T47D (cell line): ENCODE results near the gene FGF18.
"Not testable (repeated sequence)": the region's sequence is repeated elsewhere in the genome, so short reads cannot be mapped to it uniquely, and the experiment has no call there.

ENCODE experiments used
- DNase-seq, 2 experiments: peaks; one replicate each; pipeline versions ENCODE4 v3.0.0 to v3.0.0-alpha.2; 2011 to 2012; ENCODE audit warnings: low read depth in 1 of 2, low spot score in 1 of 2
- JUND ChIP-seq: IDR thresholded peaks from 2 replicates; pipeline ENCODE4 v1.6.1; 2012; ENCODE audit warnings: low read depth
- in situ Hi-C: cut with HindIII; loops from 2 replicates; pipeline ENCODE4 v1.10.0; 2016; ENCODE audit warnings: low sequenced_read_pairs, low pct_unique_long_range_greater_than_20kb

The FGF18 gene

DNA sequence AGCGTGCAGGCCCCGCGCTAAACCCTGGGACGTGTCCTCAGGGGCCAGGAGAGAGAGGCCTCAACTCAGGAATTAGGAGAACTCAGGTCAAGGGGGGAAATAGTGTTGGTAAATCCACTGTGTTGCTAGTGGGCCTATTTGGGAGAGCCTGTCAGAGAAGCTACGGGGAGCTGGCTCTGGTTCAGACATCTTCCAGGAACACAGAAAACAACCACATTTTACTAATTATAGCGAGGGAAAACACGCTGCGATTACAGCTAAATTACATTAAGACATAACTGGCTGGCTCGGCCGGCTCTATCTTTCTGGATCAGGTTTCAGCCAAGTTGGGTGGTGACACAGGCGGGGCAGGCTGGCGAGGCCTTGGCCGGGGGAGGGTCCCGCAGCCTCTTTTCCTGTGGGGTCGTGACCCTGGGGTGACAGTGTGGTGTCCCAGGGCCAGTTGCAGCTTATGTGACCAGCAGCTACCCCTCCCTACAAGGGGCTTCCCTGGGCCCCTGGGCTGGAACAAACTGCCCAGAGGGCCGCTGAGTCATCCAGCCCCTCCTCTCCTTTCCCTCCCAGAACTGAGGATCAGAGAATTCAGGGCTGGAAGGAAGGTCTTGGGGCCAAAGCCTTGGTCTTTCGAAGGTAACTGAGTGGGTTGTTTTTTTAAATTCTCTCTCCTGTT, 75.1 kb downstream of the FGF18 start:
- no peak for TF ChIP-seq JUND
- no peak for DNase-seq
- in situ Hi-C loops = no loop called here

DNA sequence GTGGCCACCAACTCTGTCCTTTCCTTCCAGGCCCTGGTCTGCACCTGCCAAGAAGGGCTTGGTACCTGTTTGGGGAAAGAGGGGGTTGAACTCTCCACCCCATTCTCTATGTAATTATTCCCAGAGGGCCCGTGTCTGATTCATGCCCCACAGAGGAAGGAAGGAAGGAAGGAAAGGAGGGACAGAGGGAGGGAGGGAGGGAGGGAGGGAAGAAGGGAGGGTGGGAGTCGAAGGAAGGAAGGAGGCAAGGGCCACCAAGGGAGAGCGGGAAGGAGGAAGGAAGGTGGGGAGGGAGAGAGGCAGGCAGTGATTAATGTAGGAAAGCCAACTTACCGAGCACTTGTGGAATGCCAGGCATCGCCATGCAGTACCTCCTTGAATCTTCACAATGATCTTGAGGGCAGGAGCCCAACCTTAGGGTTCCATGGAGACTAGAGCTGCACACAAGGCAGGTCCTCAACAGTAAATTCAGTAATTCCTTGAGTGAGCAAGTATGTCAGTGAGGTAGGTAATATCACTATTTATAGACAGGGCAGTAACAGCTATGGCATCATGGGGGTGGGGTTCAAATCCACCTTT, 75.8 kb downstream of the FGF18 start:
- no peak for DNase-seq
- in situ Hi-C loops = no loop called here

DNA sequence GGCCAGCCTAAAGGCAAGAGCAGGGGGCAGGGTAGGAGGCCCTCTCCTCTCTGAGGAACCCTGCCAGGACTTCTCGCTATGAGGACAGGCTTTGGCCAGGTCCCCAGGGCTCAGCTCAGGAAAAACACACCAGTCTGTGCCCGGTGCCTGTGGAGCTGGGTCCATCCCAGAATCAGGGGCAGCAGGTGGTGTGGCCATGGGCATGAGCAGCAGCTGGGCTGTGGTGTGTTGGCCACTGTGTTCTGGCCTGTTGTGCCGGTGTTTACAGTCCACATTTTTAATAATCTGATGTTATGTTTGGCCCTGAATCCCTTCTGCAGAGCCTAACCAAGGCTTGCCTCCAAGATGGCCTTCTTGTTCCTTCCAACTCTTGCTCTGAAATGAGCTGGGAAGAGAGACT, 77.0 kb downstream of the FGF18 start:
- DNase-seq = no peak
- in situ Hi-C loops = no loop called here
- no peak for TF ChIP-seq JUND

More for the DNA sequence above, 75.8 kb downstream of the FGF18 start:
- TF ChIP-seq JUND = no peak

DNA sequence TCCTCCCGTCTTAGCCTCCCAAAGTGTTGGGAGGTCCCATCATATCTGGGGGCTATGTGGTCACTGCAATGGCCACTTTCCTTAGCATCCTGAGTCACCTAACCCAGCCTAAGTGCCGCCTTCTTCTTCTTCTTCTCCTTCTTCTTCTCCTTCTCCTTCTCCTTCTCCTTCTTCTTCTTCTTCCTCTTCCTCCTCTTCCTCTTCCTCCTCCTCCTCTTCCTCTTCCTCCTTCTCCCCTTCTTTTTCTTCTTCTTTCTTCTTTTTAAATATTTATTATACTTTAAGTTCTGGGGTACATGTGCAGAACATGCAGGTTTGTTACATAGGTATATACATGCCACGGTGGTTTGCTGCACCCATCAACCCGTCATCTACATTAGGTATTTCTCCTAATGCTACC, 78.0 kb downstream of the FGF18 start:
- in situ Hi-C loops = not testable (repeated sequence)

DNA sequence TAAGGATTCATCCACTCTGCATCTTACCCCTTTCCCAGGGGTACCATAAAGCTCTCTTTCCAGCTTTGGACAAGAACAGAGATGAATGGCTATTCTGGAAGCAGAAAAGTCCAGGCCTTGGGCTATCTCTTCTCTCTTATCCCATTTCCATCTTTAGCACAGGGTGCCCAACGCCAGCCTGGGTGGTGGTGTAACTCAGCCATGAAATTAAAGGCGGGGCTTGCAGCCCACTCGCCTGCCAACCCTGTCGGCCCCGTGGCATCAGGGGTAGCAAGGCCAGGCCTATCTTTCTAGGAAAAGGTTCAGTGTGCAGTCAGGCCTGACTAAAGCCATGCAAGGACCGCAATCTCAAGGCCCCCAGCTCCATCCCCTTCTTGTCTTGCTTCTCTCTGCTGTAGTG, 78.7 kb downstream of the FGF18 start:
- DNase-seq = no peak
- in situ Hi-C loops = no loop called here
- no peak for TF ChIP-seq JUND

More for the DNA sequence above, 78.0 kb downstream of the FGF18 start:
- DNase-seq = not testable (repeated sequence)

DNA sequence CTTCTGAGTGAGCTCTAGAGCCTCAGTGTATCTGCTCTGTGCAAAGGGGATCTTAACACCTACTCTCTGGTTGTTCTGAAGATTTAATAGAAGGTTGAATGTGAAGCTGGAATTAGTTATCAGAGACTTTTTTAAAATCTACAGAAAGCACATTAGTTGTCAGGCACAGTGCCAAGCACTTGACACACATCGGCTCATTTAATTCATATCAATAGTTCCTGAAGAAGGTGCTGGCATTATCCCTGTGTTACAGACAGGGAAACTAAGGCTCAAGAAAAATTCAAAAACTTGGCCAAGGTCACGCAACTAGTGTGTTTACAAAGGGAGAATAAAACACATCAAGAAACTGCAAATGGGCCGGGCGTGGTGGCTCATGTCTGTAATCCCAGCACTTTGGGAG, 80.2 kb downstream of the FGF18 start:
- in situ Hi-C loops = no loop called here
- no peak for DNase-seq
- TF ChIP-seq JUND = no peak

DNA sequence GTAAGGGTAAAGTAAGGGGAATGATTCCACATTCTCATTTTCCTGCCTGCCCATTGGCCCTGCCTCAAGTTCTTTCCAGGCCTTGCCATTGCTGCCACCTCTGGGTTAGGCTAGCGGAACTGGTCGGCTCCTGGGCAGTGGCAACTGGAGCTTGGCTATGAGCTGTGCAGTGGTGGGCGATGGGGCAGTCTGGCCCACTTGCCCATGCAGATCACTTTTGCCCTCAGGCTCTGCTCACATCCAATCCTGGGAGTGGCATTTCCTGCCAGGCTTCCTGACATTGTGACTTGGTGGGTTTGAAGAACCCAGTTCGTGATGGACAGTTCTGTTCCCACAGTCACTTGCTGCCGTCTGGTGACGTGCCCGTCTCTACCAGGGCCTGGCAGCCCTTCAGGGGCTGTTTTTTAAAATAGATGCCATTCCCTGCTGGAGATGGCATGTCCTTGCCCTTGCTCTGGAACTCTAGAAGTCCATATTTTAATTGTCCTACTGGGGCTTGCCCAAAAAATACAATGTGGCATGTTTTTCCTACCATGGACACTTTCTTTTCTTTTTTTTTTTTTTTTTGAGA, 86.1 kb downstream of the FGF18 start:
- no peak for TF ChIP-seq JUND
- in situ Hi-C loops = no loop called here
- no peak for DNase-seq

DNA sequence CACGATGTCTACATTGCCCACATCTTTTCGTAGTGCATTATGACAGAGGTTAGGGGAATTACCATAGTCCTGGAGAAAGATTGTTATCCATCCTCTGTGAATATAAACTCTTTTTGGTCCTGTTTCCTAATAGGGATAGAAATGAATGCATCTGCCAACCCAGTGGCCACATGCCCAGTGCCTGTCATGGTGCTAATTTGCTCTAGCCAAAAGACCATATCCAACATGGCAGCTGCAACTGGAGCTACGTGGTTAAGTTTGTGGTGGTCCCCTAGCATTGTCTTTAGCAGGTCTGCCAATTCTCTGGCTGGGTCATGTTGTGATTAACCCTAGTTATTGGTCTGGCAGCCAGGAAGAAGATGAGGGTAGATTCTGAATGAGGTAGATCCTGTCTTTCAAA, 87.5 kb downstream of the FGF18 start:
- in situ Hi-C loops = no loop called here
- no peak for DNase-seq
- TF ChIP-seq JUND = no peak
